ENCODE data around the gene SYNPO2L.
A peak's percentile ranks its signal among the peaks of the same experiment; 100 is the strongest.
"Not testable (repeated sequence)": the region's sequence is repeated elsewhere in the genome, so short reads cannot be mapped to it uniquely, and the experiment has no call there.

Gene SYNPO2L

DNA sequence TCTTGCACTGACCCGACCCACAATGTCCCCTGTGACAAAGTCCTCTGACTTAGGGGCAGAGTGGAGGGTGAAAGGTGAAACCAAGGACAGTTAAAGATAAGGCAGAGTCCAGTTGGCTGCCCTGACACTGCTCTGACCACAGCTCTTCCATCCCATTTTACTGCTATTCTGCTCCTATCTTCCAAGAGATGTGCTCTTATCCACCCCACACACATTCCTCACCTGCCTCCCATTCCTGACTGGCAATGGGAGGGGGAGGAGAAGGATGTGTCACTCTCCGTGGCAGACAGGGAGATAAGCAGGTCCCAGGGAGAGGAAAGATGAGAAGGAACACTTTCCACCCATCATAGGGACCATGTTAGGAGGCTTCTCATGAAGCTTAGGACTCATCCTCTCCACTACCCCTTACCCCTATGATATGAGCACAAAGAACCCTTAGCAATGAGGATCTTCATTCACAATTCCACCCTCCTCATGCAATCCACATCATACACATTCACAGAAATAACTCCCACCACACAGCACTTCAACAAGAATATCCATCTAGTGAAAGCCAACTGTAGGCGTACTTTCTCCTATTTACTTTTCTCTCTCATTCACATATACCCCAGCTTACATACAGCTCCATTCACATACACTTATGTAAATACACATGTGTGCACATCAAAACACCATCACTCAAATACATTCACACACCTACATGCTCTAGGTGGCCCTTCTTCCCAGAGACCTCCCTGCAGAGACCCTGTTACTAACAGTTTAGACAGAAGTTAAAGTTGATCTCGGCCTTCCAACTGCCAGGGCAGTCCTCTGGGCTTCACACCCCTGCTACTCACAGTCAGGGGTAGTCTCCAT lies 6.6 kb downstream of the SYNPO2L start:
- FAIRE-seq = no peak

GRCh38 chr10:73647875-73648651 lies 7.8 kb downstream of the SYNPO2L start:
- FAIRE-seq = no peak

DNA sequence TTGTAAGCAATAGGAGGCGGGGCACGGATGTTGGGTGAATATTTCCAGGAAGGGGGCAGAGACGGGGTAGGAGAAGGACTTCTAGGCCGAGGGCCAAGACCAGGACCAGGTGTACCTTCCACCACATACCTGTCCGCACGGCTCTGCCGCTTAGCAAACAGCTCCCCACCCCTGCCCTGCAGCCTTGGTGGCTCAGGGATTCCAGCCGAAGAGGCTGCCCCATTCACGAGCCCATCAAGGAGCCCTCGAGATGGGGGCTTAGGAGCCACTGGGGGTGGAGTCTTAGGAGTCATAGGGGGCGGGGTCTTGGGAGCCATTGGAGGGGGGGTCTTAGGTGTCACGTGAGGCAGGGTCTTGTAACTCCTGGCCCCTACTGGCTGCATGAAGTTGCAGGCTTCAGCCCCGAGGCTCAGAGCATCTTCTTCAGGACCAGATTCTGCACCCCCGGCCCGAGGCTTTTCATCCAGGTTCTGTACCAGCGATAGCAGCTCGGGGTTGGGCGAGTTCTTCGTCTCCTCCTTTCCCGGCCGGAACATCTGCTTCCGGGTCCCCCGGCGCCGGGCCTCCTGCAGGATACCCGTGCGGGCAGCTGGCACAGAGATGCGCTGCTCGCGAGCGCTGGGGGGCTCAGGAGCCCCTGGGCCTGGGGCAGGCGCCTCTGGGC lies 8.5 kb downstream of the SYNPO2L start:
- FAIRE-seq = no peak

GRCh38 chr10:73646598-73647041 lies 9.2 kb downstream of the SYNPO2L start:
- FAIRE-seq = no peak

- FAIRE-seq = no peak
Observed at GRCh38 chr10:73645251-73645650, 10.6 kb downstream of the SYNPO2L start.

DNA sequence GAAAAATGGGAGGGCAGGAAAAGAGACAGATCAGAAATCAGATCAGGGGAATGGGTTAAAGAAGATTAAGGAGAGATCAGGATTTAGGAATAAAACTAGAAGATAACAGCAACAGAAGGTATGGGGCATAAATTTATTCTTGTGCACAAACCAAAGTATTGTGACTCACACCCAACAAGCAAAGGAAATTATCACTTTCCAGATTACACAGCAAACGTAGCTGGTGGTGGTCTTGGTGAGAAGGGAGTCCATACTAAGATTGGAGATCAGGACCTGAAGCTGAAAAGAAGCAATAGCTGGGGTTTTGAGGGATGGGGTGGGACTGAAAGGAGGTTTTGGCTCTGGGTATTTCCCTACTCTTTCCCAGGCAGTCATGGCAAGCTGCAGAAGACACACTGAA lies 11.1 kb downstream of the SYNPO2L start:
- no peak for FAIRE-seq

DNA sequence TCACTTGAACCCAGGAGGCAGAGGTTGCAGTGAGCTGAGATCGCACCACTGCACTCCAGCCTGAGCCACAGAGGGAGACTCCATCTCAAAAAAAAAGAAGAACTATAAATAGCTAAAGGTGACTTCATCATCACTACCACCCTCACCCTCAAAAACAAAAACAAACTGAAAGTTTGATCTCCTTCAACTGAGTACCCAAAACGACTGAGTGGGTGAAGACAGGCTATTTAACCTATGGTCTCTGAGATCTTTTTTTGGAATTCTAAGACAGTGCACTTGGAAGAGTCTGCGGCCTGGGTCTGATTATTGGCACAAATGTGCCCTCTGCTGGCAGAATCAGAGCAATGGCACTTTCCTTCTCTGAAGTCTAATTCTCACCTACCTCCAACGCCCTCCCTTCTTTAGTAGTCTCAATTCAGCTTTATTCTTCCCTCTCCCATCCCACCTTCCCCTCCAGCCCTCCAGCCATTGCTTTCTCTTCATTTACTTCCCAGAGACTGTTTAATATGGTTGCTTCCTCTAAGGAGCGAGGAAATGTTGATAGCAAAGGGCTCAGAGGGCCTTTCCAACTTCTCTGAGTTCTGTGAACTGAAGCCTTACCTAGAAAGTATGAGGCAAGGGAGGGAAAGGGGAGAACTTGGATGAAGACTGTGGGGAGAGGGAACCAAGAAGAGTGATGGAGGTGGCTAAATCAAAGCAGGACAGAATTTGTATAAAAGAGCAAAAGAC lies 11.7 kb downstream of the SYNPO2L start:
- peak; percentile 85 for FAIRE-seq

- no peak for FAIRE-seq
Observed at GRCh38 chr10:73643362-73643761, 12.5 kb downstream of the SYNPO2L start.

DNA sequence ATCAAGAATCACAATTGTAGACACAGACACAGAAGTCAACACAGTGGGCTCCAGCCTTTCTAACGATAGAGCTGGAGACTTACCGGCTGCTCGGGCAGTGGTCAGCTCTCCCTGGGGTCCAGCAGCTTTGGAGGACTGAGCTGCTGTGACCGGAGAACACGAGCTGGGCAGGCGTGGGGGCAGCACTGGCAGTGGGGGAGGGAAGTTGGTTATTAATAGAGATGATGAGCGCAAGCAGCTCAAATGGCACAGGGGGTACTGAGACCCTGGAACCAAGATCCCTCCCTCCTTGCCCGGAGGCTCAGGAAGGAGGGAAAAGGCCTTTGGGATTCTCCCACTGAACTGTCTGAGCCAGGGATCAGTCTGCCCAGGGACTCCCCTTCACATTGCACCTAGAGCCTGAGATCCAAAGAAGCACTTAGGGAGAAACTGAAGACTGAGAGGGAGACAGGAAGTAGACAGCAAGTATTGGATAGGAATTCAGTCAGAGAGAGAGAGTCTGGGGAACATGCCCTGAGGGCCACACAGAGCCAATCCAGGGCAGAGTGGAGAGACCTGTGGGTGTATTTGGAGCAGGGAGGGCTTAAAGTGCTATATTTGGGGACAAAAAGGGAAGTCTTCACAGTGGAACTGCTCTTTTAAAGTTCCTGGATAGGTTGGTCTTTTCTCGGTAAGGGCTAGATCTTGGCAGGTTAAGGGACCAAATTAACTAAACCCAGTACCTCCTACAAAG lies 14.3 kb downstream of the SYNPO2L start, which contains the start of gene MYOZ1:
MYOZ1 (minus strand) TSS at position 147 of the 733 bp plus-strand sequence. CDS start 1,457 bp downstream, outside the sequence.
- no peak for FAIRE-seq

DNA sequence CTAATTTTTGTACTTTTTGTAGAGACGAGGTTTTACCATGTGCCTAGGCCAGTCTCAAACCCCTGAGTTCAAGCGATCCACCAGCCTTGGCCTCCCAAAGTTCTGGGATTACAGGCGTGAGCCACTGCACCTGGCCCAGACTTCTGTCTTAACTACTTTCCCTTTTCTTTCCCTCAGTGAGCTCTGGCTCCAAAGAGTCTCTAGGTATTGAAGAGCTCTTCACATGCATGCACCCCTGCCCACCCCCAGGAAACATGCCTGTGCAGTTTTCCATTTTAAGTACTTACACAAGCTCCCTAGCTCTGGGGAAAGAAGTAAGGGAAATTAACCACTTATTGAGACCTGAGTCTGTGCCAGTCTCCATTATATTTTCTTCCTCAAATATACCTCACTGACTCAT lies 16.5 kb downstream of the SYNPO2L start:
- FAIRE-seq = no peak

DNA sequence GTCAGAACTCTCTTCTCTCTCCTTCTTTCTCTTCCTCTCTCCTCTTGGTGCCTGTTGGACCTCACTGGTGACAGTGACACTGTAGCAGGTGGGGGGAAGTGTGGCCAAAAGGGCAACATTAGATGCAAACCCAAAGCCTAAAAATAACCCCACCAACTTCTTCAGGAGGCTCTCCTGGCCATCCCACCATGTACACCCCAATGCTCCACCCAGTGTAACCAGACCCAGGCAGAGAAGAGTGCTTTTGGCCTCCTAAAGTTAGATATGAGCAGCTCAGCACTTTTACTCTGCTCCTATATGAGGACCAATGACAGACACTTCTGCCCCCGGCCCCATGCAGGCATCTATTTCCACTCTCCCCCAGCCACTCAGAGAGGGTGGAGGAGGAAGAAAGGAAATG lies 20.0 kb downstream of the SYNPO2L start:
- FAIRE-seq = no peak

- no peak for FAIRE-seq
Observed at GRCh38 chr10:73634421-73634820, 21.4 kb downstream of the SYNPO2L start.

DNA sequence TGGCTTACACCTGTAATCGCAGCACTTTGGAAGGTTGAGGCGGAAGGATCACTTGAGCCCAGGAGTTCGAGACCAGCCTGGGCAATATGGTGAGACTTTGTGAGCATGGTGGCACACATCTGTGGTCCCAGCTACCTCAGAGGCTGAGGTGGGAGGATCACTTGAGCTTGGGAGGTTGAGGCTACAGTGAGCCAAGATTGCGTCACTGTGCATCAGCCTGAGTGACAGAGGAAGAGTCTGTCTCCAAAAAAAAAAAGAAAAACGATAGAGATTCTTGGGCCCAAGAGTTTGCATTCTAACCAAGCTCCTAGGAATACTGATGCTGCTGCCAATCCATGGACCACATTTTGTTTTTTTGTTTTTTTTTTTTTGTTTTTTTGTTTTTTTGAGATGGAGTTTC lies 26.7 kb downstream of the SYNPO2L start:
- no peak for FAIRE-seq

DNA sequence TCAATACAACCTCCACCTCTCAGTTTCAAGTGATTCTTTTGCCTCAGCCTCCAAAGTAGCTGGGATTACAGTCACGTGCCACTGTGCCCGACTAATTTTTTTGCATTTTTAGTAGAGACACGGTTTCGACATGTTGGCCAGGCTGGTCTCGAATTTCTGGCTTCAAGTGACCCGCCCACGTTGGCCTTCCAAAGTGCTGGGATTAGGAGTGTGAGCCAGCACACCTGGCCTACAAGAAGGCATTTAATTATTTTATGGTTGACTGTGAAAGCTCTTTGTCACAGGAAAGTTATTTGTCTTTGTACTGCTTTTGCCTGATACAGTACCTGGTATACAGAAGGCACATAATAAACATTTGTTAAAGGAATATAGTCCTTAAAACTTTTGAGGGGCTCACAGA lies 27.4 kb downstream of the SYNPO2L start:
- no peak for FAIRE-seq

GRCh38 chr10:73627300-73627699 lies 28.5 kb downstream of the SYNPO2L start:
- no peak for FAIRE-seq

DNA sequence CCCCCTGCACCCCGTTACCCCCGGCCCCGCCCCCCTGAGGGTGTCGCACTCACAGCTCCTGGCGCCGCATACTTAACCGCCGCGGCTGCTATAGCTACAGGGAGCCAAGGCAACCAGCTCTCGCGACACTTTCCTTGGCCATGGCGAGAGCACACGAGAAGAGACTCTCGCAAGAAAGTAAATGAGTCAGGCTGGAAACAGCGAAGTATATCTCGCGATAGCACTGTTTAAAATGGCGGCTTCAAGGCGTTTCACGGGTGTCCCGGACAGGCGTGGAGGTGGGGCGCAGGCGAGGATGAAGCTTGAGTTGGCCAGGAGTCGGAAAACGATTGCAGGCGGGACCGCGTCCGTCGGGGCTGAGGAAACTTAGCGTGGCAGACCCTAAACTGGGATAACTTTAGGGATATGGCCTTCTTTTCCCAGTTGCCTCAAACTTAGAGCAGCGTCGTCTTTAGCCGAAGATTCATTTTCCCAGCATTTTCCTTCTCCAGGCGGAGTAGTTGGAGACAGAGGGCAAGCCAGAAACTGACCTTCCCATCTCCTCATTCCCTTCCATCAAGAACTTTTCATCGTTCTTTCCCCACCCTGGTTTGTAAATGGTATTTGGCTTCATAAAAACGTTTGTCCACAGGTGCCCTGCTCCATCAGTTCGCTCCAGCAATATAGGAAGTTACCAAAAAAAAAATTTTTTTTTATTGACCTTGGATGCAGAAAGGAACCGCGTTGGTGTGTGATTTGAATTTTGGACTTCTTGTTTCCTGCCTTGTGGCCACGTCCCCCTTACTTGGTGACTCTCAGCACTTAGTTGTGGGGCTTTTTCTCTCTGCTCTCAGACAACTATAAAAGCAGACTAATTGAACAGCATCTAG lies 29.7 kb downstream of the SYNPO2L start:
- peak; percentile 85 for FAIRE-seq

GRCh38 chr10:73625004-73625883 lies 30.6 kb downstream of the SYNPO2L start:
- no peak for FAIRE-seq

GRCh38 chr10:73623056-73623455 lies 32.8 kb downstream of the SYNPO2L start:
- FAIRE-seq = no peak

DNA sequence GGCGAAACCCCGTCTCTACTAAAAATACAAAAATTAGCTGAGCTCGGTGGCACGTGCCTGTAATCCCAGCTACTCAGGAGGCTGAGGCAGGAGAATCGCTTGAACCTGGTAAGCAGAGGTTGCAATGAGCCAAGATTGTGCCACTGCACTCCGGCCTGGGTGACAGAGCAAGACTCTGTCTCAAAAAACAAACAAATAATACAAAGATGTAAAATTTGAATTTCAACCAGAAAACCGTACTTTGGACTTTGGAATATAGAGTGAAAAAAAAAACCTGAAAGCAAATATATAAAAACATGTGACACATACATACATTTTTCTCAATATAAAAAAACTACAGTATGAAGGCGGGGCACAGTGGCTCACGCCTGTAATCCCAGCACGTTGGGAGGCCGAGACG lies 34.9 kb downstream of the SYNPO2L start:
- FAIRE-seq = not testable (repeated sequence)

DNA sequence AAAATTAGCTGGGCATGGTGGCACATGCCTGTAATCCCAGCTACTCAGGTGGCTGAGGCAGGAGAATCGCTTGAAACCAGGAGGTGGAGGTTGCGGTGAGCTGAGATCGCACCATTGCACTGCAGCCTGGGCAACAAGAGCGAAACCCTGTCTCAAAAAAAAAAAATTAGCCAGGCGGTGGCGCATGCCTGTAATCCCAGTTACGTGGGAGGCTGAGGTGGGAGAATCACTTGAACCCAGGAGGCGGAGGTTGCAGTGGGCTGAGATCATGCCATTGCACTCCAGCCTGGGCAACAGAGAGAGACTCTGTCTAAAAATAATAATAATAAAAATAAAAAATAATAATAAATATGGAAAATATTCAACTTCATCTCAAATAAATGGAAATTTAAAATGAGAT lies 38.7 kb downstream of the SYNPO2L start:
- not testable (repeated sequence) for FAIRE-seq
